Esophagus muscularis mucosa (tissue), 4 donors: ENCODE data around the gene TESMIN.

Experiments used
- EP300 ChIP-seq: sonication (generic); formaldehyde crosslinking; IDR thresholded peaks from one replicate; pipeline ENCODE4 v1.6.1; 2017; ENCODE audit warnings: antibody characterized with exemption
- POLR2A ChIP-seq: fragments of 450-650 bp; IDR thresholded peaks from one replicate; pipeline ENCODE4 v1.6.1; 2017; ENCODE audit warnings: antibody characterized with exemption, moderate library complexity, mild to moderate bottlenecking, low read depth
- POLR2AphosphoS5 ChIP-seq, 2 donors: sonication (generic); formaldehyde crosslinking; IDR thresholded peaks; one replicate each; pipeline ENCODE4 v1.6.1; 2017; ENCODE audit warnings: antibody characterized with exemption in 2 of 2
- TF ChIP-seq, protein P1 (sequence below), 3 experiments: fragments of 200-600 bp in 2 of 3; fragments of 450-650 bp in 1 of 3; sonication (generic) in 2 of 3; IDR thresholded peaks; one replicate each; pipeline ENCODE4 v1.5.1; 2017 to 2019; ENCODE audit warnings: antibody characterized with exemption in 3 of 3, mild to moderate bottlenecking in 2 of 3, moderate library complexity in 1 of 3

DNA sequence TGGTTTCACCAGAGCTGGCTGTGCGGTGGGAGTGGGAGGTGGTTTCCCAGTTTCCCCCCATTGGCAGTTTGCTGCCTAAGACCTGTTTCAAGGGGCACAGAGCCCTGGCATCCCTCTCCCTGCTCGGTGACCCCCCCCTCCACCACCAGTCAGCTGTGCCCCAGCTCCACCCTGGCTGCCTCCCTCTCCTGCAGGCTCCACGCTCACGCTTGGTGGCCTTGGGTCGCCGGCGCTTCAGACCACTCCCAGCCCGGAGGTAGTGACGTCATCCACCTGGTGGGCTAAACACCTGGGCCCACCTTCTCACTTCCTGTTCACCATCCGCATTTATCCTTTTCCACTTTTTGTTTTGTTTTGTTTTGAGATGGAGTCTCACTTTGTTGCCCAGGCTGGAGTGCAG is 59.2 kb downstream of the TESMIN start:
- TF ChIP-seq POLR2A (no peak), POLR2AphosphoS5 (IDR thresholded peaks at IDR 0.05) (no peak), EP300 (no peak)
- TF ChIP-seq, protein P1, sequence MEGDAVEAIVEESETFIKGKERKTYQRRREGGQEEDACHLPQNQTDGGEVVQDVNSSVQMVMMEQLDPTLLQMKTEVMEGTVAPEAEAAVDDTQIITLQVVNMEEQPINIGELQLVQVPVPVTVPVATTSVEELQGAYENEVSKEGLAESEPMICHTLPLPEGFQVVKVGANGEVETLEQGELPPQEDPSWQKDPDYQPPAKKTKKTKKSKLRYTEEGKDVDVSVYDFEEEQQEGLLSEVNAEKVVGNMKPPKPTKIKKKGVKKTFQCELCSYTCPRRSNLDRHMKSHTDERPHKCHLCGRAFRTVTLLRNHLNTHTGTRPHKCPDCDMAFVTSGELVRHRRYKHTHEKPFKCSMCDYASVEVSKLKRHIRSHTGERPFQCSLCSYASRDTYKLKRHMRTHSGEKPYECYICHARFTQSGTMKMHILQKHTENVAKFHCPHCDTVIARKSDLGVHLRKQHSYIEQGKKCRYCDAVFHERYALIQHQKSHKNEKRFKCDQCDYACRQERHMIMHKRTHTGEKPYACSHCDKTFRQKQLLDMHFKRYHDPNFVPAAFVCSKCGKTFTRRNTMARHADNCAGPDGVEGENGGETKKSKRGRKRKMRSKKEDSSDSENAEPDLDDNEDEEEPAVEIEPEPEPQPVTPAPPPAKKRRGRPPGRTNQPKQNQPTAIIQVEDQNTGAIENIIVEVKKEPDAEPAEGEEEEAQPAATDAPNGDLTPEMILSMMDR (IDR thresholded peaks at IDR 0.05): no peak
